ENCODE measurements around the gene TMPO. TPM values are rescaled to one million over a fixed set of nuclear protein-coding genes. Genes with fewer than 3 reads are reported as not detected.
"Not testable (repeated sequence)": the region's sequence is repeated elsewhere in the genome, so short reads cannot be mapped to it uniquely, and the experiment has no call there.

TMPO gene
- total and polyA plus RNA-seq, 2 donors = 25.5 to 220 TPM

DNA sequence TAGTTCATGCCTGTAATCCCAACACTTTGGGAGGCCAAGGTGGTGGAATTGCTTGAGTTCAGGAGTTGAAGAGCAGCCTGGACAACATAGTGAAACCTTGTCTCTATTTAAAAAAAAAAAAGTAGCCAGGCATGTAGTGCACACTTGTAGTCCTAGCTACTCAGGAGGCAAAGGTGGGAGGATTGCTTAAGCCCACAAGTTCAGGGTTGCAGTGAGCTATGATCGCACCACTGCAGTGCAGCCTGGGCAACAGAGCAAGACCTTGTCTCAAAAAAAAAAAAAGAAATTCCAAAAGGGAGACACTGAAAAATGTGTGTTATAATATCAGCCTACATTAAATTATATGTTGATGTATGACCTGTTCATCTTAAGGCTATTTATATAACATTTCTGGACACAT, 14.7 kb downstream of the TMPO start:
- Histone ChIP-seq H3K4me1 (ENCODE audit: insufficient read depth) (no peaks in the 10 kb centered on the region), H3K27ac (ENCODE audit: low read depth) (no peak overlapping the region), H3K4me3 (ENCODE audit: low read depth, low read length) (no peak overlapping the region), H3K36me3 (ENCODE audit: insufficient read depth) (peaks cover 4% of the 10 kb centered on the region)
- 96% methylated on average over 1 of the region's 1 CpG for WGBS
- DNase-seq (ENCODE audit: extremely low spot score) = no peak

GRCh38 chr12:98532687-98533304, 17.4 kb downstream of the TMPO start:
- no peak overlapping the region for H3K4me3 ChIP-seq (ENCODE audit: low read depth, low read length)
- no peak overlapping the region for H3K27ac ChIP-seq (ENCODE audit: low read depth)
- 69% methylated on average over 4 of the region's 4 CpGs for whole genome bisulfite sequencing
- H3K4me1 ChIP-seq (ENCODE audit: insufficient read depth) = no peaks in the 10 kb centered on the region
- peaks cover 4% of the 10 kb centered on the region for H3K36me3 ChIP-seq (ENCODE audit: insufficient read depth)
- DNase-seq (ENCODE audit: extremely low spot score) = no peak

DNA sequence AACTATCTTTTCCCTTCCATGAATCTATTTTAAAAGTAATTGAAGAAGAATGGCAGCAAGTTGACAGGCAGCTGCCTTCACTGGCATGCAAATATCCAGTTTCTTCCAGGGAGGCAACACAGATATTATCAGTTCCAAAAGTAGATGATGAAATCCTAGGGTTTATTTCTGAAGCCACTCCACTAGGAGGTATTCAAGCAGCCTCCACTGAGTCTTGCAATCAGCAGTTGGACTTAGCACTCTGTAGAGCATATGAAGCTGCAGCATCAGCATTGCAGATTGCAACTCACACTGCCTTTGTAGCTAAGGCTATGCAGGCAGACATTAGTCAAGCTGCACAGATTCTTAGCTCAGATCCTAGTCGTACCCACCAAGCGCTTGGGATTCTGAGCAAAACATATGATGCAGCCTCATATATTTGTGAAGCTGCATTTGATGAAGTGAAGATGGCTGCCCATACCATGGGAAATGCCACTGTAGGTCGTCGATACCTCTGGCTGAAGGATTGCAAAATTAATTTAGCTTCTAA, 18.4 kb downstream of the TMPO start:
- WGBS = 91% methylated on average over 4 of the region's 4 CpGs
- Histone ChIP-seq H3K27ac (ENCODE audit: low read depth) (no peak overlapping the region), H3K4me3 (ENCODE audit: low read depth, low read length) (no peak overlapping the region), H3K36me3 (ENCODE audit: insufficient read depth) (peaks cover 3% of the 10 kb centered on the region), H3K4me1 (ENCODE audit: insufficient read depth) (no peaks in the 10 kb centered on the region)
- DNase-seq (ENCODE audit: extremely low spot score) = no peak

GRCh38 chr12:98538031-98538430, 22.6 kb downstream of the TMPO start:
- DNase-seq (ENCODE audit: extremely low spot score) = no peak
- 94% methylated on average over 4 of the region's 4 CpGs for WGBS
- peaks cover 1% of the 10 kb centered on the region for H3K36me3 ChIP-seq (ENCODE audit: insufficient read depth)

GRCh38 chr12:98543701-98544100, 28.3 kb downstream of the TMPO start:
- Histone ChIP-seq H3K4me1 (ENCODE audit: insufficient read depth) (no peaks in the 10 kb centered on the region), H3K4me3 (ENCODE audit: low read depth, low read length) (no peak overlapping the region), H3K27ac (ENCODE audit: low read depth) (no peak overlapping the region), H3K36me3 (ENCODE audit: insufficient read depth) (peaks cover under 1% of the 10 kb centered on the region)
- DNase-seq (ENCODE audit: extremely low spot score) = no peak

More at GRCh38 chr12:98538031-98538430, 22.6 kb downstream of the TMPO start:
- no peaks in the 10 kb centered on the region for H3K4me1 ChIP-seq (ENCODE audit: insufficient read depth)
- H3K4me3 ChIP-seq (ENCODE audit: low read depth, low read length) = no peak overlapping the region
- no peak overlapping the region for H3K27ac ChIP-seq (ENCODE audit: low read depth)

- H3K36me3 ChIP-seq (ENCODE audit: insufficient read depth) = no peaks in the 10 kb centered on the region
Observed at GRCh38 chr12:98544751-98545150, 29.4 kb downstream of the TMPO start.

DNA sequence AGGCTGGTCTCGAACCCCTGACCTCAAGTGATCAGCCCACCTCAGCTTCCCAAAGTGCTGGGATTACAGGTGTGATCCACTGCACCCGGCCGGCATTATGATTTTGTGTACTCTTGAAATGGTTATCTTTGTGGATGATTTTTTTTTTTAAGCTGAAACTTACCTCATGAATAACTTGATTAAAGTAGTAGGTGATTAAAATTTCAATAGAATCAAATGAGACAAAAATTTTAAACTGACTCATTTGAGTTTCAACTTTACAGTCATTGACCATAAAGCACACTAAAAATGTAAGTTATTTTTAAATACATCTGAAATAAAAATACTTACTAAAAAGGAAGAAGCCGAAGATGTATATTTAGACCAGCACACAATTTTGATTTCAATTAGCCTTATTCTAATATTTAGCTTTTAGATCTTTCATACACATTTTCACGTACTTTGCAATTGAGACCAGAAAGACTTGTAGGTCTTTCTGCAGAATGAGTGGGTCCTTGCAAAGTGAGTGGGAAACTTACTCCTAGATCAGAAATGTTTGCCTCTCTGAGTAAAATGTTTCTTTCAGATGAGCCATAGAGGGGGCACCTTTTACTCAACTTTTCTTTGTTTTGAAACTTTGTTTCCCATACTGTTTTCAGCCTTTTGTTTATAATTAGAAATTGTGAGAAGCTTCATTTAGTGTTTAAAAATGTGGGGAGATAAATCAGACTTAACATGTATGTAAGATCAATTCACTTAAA, 34.2 kb downstream of the TMPO start:
- Histone ChIP-seq H3K36me3 (ENCODE audit: insufficient read depth) (no peaks in the 10 kb centered on the region), H3K4me3 (ENCODE audit: low read depth, low read length) (no peak overlapping the region), H3K27ac (ENCODE audit: low read depth) (no peak overlapping the region), H3K4me1 (ENCODE audit: insufficient read depth) (no peaks in the 10 kb centered on the region)
- no peak for DNase-seq (ENCODE audit: extremely low spot score)
- WGBS = 95% methylated on average over 5 of the region's 5 CpGs

More at GRCh38 chr12:98544751-98545150, 29.4 kb downstream of the TMPO start:
- Histone ChIP-seq H3K4me1 (ENCODE audit: insufficient read depth) (no peaks in the 10 kb centered on the region), H3K27ac (ENCODE audit: low read depth) (no peak overlapping the region), H3K4me3 (ENCODE audit: low read depth, low read length) (no peak overlapping the region)
- WGBS = 88% methylated on average over 1 of the region's 1 CpG
- no peak for DNase-seq (ENCODE audit: extremely low spot score)

DNA sequence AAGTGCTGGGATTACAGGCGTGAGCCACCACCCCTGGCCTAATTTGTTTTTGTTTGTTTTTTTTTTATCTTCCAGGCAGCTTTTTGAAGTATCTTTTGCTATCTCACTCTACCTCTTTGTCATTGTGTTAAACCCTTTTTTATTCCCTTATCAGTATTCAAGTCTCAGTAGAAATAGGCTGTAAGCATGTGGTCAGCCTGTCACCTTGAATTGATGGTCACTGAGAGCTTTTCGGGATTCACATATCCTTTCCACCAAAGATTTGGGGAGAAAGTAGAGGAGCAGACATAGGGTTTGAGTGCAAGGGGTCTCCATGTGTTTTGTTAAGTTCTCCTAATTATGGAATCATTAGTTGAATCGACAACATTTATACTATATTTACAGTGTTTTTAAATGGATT, 36.4 kb downstream of the TMPO start:
- no peak overlapping the region for H3K4me3 ChIP-seq (ENCODE audit: low read depth, low read length)
- 96% methylated on average over 3 of the region's 3 CpGs for WGBS

GRCh38 chr12:98558097-98558496, 42.7 kb downstream of the TMPO start:
- H3K4me3 ChIP-seq (ENCODE audit: low read depth, low read length); H3K4me1 ChIP-seq (ENCODE audit: insufficient read depth); H3K27ac ChIP-seq (ENCODE audit: low read depth); H3K36me3 ChIP-seq (ENCODE audit: insufficient read depth); DNase-seq (ENCODE audit: extremely low spot score): not testable (repeated sequence)
- WGBS = 83% methylated on average over 4 of the region's 4 CpGs

More for the DNA sequence above, 36.4 kb downstream of the TMPO start:
- Histone ChIP-seq H3K36me3 (ENCODE audit: insufficient read depth) (no peaks in the 10 kb centered on the region), H3K27ac (ENCODE audit: low read depth) (no peak overlapping the region), H3K4me1 (ENCODE audit: insufficient read depth) (no peaks in the 10 kb centered on the region)
- no peak for DNase-seq (ENCODE audit: extremely low spot score)

GRCh38 chr12:98559666-98560065, 44.3 kb downstream of the TMPO start:
- H3K4me1 ChIP-seq (ENCODE audit: insufficient read depth) = no peaks in the 10 kb centered on the region
- H3K27ac ChIP-seq (ENCODE audit: low read depth) = no peak overlapping the region
- no peak for DNase-seq (ENCODE audit: extremely low spot score)
- H3K4me3 ChIP-seq (ENCODE audit: low read depth, low read length) = no peak overlapping the region
- no peaks in the 10 kb centered on the region for H3K36me3 ChIP-seq (ENCODE audit: insufficient read depth)
- WGBS = 2% methylated on average over 1 of the region's 1 CpG

DNA sequence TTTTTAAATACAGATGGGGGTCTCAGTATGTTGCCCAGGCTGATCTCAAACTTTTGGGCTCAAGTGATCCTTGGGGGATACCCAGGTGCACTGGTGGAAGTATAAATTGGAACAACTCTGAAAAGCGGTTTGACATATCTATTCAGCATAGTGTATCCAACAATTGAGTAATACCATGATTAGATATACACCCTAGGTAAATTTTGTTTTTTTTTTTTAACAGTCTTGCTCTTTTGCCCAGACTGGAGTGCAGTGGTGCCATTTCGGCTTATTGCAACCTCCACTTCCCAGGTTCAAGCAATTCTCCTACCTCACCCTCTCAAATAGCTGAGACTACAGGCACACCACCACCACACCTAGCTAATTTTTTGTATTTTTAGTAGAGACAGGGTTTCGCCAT, 46.5 kb downstream of the TMPO start:
- Histone ChIP-seq H3K4me1 (ENCODE audit: insufficient read depth) (no peaks in the 10 kb centered on the region), H3K27ac (ENCODE audit: low read depth) (no peak overlapping the region), H3K36me3 (ENCODE audit: insufficient read depth) (no peaks in the 10 kb centered on the region), H3K4me3 (ENCODE audit: low read depth, low read length) (no peak overlapping the region)
- no peak for DNase-seq (ENCODE audit: extremely low spot score)
- 95% methylated on average over 3 of the region's 3 CpGs for WGBS

- no peak for DNase-seq (ENCODE audit: extremely low spot score)
- Histone ChIP-seq H3K36me3 (ENCODE audit: insufficient read depth) (no peaks in the 10 kb centered on the region), H3K4me3 (ENCODE audit: low read depth, low read length) (no peak overlapping the region), H3K4me1 (ENCODE audit: insufficient read depth) (no peaks in the 10 kb centered on the region), H3K27ac (ENCODE audit: low read depth) (no peak overlapping the region)
- 73% methylated on average over 2 of the region's 2 CpGs for WGBS
Observed at GRCh38 chr12:98572010-98572409, 56.6 kb downstream of the TMPO start.

DNA sequence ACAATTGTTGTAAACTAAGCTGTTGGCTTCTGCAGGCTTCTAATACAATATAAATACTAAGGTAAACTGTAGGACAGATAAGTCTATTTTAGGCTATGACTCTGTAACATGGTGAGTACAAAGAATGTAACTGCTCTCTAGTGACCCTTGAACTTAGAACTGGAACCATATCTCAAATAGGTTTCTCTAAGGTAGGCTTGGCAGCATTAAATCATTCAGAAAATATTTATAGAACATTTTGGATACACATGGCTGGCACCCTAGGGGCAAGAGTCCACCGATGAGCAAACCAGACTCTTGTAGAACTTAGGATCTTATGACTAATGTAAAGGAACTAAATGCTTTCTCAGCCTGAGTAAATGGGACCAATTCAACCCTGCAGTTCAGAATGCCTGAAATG, 58.7 kb downstream of the TMPO start:
- Histone ChIP-seq H3K36me3 (ENCODE audit: insufficient read depth) (no peaks in the 10 kb centered on the region), H3K4me3 (ENCODE audit: low read depth, low read length) (no peak overlapping the region), H3K27ac (ENCODE audit: low read depth) (no peak overlapping the region), H3K4me1 (ENCODE audit: insufficient read depth) (no peaks in the 10 kb centered on the region)
- WGBS = 78% methylated on average over 1 of the region's 1 CpG
- no peak for DNase-seq (ENCODE audit: extremely low spot score)

- WGBS = over 99% methylated on average over 4 of the region's 4 CpGs
- no peak overlapping the region for H3K27ac ChIP-seq (ENCODE audit: low read depth)
- DNase-seq (ENCODE audit: extremely low spot score) = no peak
- no peaks in the 10 kb centered on the region for H3K36me3 ChIP-seq (ENCODE audit: insufficient read depth)
- H3K4me1 ChIP-seq (ENCODE audit: insufficient read depth) = no peaks in the 10 kb centered on the region
- H3K4me3 ChIP-seq (ENCODE audit: low read depth, low read length) = no peak overlapping the region
Observed at GRCh38 chr12:98575013-98575412, 59.6 kb downstream of the TMPO start.
